Activated CD8-positive, alpha-beta memory T cell treated with anti-CD3 and anti-CD28 coated beads for 36 hours (primary cell): ENCODE data around the gene PLOD1. TPM values are rescaled to one million over a fixed set of nuclear protein-coding genes. Genes with fewer than 3 reads are reported as not detected.

Experiments
- CTCF ChIA-PET: fragments of 350-600 bp; sonication (Branson Sonifier 250); formaldehyde crosslinking; loops from one replicate; lab custom pipeline; 2021; ENCODE audit warnings: antibody characterized with exemption; lab: Charles Lee
- POLR2A ChIA-PET: fragments of 350-600 bp; sonication (Branson Sonifier 250); formaldehyde crosslinking; loops from one replicate; lab custom pipeline; 2021; ENCODE audit warnings: antibody characterized with exemption; lab: Charles Lee
- total RNA-seq, 2 experiments: library from RNA; stranded (reverse); gene quantifications; one replicate each; pipeline ENCODE4 v1.2.3, GENCODE V29; 2021

PLOD1 gene
- total RNA-seq, 2 experiments from 2014 or later, result 28.5 to 29.6 TPM

DNA sequence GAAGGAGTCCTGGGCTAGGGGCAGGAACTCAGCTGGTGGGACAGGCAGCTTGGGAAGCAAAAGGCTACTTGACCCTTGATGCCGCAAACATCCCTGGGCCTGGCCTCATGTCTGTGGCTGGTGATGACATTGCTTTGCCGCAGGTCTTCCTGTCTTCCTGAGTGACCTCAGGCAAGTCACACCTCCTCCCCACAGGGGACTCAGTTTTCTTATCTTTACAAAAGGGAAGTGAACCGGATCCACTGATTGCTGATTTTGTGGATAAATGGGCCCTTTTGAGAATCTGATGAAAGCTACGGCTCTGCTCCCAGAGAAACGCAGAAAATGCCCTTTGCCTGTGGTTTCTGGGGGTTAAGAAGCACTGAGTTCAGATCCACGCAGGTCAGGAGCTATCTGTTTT is 20.7 kb downstream of the PLOD1 start:
- ChIA-PET CTCF (no interaction called here), POLR2A (no interaction called here)

DNA sequence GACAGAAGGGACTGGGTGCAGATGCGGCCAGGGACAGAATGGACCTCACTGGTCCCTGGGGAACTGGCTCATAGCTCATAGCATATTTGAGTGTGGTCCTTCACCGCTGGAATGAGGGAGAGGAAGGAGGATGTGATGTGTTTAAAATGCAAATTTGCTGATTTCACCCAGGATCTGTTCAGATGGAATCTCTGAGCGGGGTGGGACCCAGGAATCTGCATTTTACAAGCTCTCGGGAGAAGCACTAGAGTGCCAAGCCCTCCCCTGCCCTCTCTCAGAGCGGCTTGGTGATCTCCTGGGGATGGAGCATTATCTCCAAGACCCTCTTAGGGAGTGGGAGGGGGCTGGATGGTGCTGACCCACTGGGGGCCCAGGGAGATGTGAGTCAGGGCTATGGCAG is 22.9 kb downstream of the PLOD1 start:
- POLR2A ChIA-PET, result no interaction called here
- CTCF ChIA-PET, result no interaction called here

DNA sequence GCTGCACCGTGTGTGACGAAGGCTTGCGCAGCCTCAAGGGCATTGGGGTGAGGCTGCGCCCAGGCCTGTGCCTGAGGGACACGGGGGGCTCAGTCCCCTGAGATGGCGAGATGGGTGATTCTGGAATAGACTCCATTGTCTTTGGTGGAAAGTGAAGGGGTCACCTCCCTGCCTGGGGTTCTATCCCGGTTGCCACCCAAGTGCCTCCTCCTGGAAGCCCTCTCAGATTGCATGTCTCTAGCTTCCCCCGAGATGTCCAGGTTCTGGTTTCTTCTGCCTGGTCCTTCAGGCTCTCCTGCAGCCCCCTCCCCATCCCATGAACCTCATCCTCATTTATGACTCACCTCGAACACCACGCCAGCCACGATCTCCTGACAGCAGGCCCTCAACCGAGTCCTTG is 23.4 kb downstream of the PLOD1 start:
- ChIA-PET CTCF (no interaction called here), POLR2A (no interaction called here)

DNA sequence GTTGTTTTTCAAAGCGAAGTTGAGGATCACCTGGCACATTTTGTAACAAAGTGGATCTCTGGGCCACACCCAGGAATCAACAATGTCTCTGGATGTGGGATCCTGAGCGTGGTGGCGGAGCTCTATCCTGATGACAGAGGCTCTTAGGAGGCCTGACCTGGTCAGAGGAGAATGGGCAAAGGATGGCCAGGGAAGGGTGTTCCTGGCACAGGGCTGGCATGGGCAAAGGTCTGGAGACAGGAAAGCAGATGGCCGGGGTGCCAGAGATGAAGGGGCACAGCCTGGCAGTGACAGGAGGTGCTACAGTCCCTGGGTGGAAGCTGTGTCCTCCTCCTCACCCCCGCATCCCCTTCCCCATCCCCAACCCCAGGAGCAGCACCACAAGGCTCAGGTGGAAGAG is 25.8 kb downstream of the PLOD1 start:
- ChIA-PET POLR2A (no interaction called here), CTCF (no interaction called here)

DNA sequence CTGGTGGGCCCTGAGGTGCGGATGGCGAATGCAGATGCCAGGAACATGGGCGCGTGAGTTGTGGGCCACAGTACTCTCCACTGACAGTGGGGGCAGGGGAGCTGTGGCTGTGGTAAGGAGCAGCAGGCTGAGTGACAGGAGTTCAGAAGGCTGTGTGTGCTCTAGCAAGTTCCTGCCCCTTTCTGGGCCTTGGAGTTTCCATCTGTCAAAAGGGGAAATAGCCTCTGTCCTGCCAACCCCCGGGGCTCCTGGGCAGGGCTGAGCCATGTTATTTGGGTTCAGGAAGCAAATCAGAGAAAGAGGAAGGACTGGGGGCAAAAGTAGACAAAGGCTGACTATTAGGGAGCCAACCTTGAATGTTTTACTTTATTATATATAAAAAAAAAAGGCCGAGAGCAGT is 26.2 kb downstream of the PLOD1 start:
- POLR2A ChIA-PET, result no interaction called here
- CTCF ChIA-PET, result no interaction called here

DNA sequence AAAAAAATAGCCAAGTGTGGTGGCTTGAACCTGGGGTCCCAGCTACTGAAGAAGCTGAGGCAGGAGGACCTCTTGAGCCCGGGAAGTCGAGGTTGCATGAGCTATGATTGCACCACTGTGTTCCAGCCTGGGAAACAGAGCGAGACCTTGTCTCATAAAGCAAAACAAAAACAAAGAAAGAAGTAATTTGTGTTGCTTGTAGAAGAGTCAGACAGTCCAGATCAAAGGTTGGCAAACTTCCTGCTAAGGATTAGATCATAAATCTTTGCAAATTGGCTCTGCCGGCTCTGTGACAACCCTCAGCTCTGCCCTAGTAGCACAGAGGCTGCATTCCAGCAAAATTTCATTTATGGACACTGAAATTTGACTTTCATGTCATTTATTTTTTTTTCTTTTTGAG is 26.7 kb downstream of the PLOD1 start:
- ChIA-PET CTCF (interaction anchor here (1.3 kb wide), 1 partner anchor 13 kb away, joined by 3 read pairs; no protein-coding TSS in a partner anchor), POLR2A (no interaction called here)

DNA sequence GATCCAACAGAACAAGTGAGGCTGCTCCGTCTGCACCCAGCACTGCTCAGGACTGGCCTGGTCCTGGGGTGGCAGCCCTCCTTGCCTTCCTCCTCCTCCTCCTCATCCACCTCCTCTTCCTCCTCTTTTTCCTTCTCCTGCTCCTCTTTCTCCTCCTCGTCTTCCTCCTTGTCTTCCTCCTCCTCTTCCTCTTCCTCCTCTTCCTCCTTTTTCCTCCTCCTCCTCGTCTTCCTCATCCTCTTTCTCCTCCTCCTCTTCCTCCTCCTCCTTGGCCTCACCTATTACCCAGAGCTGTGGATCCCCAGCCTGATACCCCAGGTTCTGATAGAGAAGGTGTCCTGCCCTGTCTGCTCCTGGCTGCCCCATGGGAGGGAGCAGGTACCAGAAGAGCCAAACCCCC is 29.1 kb downstream of the PLOD1 start:
- CTCF ChIA-PET, result no interaction called here

DNA sequence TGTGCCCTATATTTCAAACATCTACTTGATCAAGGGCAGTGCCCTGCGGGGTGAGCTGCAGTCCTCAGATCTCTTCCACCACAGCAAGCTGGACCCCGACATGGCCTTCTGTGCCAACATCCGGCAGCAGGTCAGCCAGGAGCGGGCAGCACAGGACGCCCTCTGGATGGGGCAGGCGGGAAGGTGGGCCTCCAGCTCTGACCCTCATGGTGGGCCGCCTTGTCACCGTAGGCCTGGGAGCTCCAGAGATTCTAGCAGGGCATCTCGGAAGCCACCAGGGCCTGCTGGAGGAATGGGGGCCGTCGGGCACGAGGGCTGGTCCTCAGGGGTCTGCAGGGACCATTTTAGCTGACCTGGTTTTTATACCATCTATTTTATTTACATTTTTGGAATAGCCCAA is 30.1 kb downstream of the PLOD1 start:
- POLR2A ChIA-PET, result no interaction called here
- CTCF ChIA-PET, result no interaction called here

More for the DNA sequence above, 29.1 kb downstream of the PLOD1 start:
- POLR2A ChIA-PET, result no interaction called here

DNA sequence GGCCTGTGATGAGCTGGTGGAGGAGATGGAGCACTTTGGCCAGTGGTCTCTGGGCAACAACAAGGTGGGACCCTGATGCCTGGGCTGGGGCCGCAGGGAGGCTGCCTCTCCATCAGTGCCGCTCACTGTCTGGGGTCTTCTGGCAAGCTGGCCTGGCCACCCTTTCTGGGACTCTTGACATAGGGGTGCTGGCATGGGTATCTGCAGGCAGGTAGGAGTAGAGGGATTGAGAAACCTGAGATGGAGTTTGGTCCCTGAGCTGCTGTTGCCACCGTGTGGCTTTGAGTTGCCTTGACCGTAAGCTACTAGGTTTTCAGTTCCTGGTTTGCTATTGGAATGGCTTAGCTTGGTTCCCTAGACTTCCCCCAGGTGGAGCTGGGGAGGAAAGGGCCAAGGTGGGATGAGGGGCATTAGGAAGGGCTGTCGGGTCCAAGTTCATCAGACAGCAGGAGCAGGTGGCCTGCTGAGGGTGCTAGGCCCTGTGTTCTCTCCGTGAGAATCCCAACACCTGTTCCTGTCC is 32.6 kb downstream of the PLOD1 start:
- ChIA-PET CTCF (no interaction called here), POLR2A (interaction anchor here (1.0 kb wide), 1 partner anchor 57 kb away, joined by 5 read pairs; no protein-coding TSS in a partner anchor)

DNA sequence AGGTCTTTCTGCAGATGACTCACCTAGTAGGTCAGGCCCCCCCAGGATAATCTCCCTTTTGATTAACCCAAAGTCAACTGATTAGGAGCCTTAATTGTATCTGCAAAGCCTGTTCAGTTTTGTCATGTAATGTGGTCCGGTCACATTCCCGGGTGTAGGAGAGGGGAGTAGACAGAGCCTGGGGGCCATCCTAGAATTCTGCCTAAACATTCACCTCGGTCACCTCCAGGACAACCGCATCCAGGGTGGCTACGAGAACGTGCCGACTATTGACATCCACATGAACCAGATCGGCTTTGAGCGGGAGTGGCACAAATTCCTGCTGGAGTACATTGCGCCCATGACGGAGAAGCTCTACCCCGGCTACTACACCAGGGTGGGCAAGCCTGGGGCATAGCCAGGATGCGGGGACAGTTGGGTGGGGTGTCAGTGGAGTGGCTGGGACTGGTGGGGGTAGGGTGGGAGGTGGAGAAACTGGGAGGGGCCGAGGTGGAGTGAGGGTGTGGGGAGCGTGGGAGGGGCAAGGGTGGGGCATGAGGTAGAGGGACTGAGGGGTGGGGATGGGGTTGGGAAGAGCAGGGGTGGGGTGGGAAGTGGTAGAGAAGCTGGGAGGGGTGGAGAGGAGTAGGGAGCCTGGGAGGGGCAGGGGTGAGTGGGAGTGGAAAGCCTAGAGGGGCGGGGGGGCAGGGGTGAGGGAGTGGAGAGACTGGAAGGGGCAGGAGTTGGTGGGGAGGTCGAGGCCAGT is 36.1 kb downstream of the PLOD1 start:
- ChIA-PET POLR2A (no interaction called here), CTCF (interaction anchor here (0.6 to 1.2 kb wide), 3 partner anchors 10 to 206 kb away, joined by 3 read pairs; partner anchors contain the start of gene MFN2)

DNA sequence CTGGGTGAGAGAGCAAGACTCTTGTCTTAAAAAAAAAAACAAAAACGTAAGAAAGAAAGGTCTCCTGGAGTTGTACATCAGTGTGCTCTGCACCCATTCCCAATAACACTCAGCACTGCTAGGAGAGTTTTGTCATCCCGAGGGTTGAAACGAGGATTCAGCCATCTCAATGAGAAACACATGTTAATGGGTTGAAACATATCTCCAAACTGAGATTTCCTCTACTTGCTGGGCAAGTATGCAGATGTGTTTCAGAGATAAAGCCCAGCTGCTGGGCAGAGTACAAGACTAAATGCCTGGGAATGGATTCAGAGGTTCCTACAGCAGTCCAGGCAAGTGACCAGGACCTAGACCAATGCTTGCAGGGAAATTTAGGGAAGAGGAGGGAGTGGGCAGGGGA is 43.1 kb downstream of the PLOD1 start:
- ChIA-PET CTCF (no interaction called here), POLR2A (interaction anchor here (0.5 to 3.9 kb wide), 3 partner anchors 47 to 223 kb away, joined by 3 to 47 read pairs (median 11); no protein-coding TSS in a partner anchor)

DNA sequence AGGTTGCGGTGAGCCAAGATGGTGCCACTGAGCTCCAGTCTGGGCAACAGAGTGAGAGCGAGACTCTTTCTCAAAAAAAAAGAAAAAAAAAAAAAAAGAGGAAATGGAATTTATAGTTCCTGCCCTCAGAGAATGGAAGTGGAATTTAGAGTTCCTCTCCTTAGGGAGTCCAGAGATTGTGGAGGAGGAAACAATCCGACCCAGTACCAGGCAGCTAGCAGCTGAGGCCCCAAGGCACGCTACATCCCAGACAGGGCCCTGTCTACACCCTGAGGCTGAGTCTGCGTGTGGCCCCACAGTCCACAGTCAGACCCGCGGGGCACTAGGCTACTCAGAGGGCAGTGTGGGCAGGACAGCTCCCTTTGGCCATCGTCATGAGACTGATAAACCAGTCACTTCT is 43.8 kb downstream of the PLOD1 start:
- POLR2A ChIA-PET, result interaction anchor here (0.5 to 3.9 kb wide), 4 partner anchors 46 to 281 kb away, joined by 3 to 47 read pairs (median 8); no protein-coding TSS in a partner anchor
- CTCF ChIA-PET, result no interaction called here

DNA sequence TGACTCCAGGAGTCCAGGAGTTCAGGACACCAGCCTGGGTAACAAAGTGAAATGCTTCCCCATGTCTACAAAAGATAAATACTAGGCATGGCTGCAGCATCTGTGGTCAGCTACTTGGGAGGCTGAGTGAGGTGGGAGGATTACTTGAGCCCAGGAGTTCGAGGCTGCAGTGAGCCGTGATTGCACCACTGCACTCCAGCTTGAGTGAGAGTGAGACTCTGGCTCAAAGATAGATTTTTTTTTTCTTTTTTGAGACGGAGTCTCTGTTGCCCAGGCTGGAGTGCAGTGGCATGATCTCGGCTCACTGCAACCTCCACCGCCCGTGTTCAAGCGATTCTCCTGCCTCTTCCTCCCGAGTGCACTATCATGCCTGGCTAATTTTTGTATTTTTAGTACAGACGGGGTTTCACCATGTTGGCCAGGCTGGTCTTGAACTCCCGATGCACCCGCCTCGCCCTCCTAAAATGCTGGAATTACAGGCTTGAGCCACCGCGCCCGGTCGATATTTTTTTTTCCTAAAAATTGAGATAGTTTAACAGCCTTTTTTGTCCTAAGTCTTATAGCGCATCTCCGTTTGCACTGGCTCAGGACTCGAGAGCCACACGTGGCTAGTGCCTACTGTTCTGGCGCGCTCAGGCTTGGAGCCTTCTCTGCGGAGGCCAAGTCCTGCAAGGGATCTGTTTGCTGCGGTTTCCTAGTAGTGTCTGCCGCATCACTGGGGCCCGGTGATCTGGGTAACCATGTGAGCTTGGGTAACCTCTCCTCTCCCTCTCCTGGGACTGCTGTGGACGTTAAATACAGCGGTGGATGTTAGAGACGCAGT is 44.7 kb downstream of the PLOD1 start:
- CTCF ChIA-PET, result interaction anchor here (1.2 to 1.5 kb wide), 2 partner anchors 101 to 143 kb away, joined by 3 to 4 read pairs; no protein-coding TSS in a partner anchor
- POLR2A ChIA-PET, result interaction anchor here (0.5 to 3.9 kb wide), 4 partner anchors 18 to 70 kb away, joined by 3 to 47 read pairs (median 4); no protein-coding TSS in a partner anchor

DNA sequence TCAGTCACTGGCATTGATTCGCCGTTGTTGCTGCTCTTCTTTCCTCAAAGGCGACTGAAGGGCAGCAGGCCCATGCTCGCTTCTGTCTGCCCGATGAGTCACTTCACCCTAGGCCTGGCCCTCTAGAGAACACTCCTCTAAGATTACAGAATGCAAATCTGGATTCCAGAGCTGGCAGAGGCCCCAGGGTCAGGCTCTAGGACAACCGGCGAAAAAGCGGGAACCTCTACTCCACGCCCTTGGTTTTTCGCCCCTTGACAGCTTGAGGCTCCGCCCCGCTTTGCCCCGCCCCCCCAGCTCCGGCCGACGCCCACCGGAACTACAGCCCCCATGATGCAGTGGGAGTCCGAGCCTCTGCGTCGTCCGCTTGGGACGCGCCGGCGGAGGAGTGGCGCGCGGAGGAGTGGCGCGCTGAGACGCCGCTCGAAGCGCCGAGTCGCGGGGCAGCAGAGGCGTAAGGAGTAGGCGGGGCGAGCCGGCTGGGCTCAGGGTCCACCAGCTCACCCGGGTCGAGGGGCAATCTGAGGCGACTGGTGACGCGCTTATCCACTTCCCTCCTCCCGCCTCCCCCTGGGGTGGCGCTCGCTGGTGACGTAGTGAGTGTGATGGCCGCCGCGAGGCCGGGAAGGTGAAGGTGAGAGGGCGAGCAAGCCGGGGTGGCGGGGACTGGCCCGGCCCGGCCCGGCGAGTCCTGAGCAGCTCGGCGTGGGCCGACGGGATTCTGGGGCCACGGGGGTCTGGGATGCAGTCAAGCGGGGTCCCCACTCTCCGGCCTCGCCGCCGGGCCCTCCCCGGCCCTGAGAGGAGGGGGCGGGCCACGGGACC is 45.5 kb downstream of the PLOD1 start, which contains the start of gene MFN2:
Gene MFN2, plus strand, starts transcription at position 594 of the 825 bp plus-strand sequence. CDS start 8,725 bp downstream, outside the sequence.
- POLR2A ChIA-PET, result interaction anchor here (0.5 to 3.9 kb wide), 5 partner anchors 17 to 71 kb away, joined by 3 to 47 read pairs (median 4); partner anchors contain the start of gene MIIP

DNA sequence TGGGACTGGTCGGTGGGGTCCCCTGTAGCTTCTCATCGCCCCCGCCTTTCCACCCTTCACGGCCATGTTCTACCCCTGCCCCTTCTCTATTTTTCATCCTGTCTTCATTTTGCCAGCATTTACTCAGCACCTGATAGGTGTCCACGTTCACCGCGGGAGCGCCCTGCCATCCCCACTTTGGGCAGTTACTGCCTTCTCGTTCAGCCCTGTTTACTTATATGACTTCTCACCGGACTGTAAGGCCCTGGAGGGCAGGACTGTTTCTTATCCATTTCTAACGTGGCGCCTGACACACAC is 46.1 kb downstream of the PLOD1 start:
- POLR2A ChIA-PET, result interaction anchor here (0.6 to 3.9 kb wide), 3 partner anchors 39 to 72 kb away, joined by 3 to 47 read pairs (median 6); partner anchors contain the start of genes KIAA2013 and MIIP
- CTCF ChIA-PET, result interaction anchor here (0.6 to 2.2 kb wide), 5 partner anchors 9 to 144 kb away, joined by 3 to 5 read pairs (median 4); no protein-coding TSS in a partner anchor

More for the DNA sequence above, 45.5 kb downstream of the PLOD1 start, which contains the start of gene MFN2:
- CTCF ChIA-PET, result interaction anchor here (1.1 to 2.2 kb wide), 4 partner anchors 9 to 143 kb away, joined by 3 to 5 read pairs (median 4); no protein-coding TSS in a partner anchor

DNA sequence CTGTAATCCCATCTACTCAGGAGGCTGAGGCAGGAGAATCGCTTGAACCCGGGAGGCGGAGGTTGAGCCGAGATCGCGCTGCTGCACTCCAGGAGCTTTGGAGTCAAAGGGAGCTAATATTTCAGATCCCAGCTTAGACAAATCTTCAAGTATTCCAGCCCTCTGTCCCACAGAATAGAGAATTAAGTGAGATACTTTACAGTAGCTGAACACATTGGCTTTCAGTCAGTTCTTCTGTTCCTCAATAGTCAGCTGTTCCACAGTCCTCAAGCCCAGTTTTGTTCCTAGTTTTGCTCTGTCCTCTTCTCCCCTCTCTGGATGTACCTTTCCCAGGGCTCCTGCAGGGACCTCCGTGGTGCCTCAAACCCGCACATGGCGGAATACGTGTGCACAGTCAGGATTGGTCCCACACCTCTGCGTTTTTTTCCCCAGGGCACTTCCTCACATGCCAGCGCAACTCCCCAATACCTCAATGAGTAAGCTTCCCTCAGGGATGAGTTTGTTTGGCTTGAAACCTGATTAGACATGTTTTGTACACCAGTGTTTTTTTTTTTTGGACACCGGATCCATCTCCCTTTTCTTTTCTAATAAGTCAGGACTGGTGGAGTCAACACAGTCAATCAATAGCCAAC is 47.0 kb downstream of the PLOD1 start:
- ChIA-PET CTCF (interaction anchor here (2.2 kb wide), 1 partner anchor 74 kb away, joined by 5 read pairs; no protein-coding TSS in a partner anchor), POLR2A (interaction anchor here (0.6 to 3.9 kb wide), 4 partner anchors 35 to 73 kb away, joined by 3 to 47 read pairs (median 4); partner anchors contain the start of gene KIAA2013)

DNA sequence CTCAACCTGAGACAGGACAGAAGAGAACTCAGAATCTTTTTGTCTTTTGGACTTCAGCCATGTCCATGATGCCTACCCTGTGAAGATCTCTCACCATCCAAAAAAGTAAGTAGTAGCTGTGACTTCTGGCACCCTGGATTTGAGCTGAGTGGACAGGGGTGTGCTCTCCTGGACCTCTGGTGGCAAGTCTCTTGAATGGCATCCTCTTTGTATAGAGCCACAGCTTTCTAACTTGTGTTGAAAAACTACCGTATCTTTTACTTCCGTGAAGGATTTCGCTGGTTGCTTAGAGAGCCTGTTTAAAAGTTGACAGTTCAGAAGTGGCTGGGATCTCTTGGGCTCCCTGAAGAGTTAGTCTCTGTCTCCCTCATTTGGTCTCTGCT is 47.5 kb downstream of the PLOD1 start:
- POLR2A ChIA-PET, result interaction anchor here (0.9 kb wide), 1 partner anchor 74 kb away, joined by 3 read pairs; no protein-coding TSS in a partner anchor

More for the DNA sequence above, 47.5 kb downstream of the PLOD1 start:
- CTCF ChIA-PET, result interaction anchor here (2.2 kb wide), 1 partner anchor 74 kb away, joined by 5 read pairs; no protein-coding TSS in a partner anchor
